Adrenal gland (tissue), 12 donors: ENCODE data around the gene TPK1. TPM values are rescaled to one million over a fixed set of nuclear protein-coding genes. Genes with fewer than 3 reads are reported as not detected.

Experiments
- DNase-seq, 7 donors: peaks; one replicate each; pipeline ENCODE4 v3.0.0-alpha.2; 2019 to 2020
- H3K27ac ChIP-seq, 5 donors: fragments of 200-600 bp; sonication (generic) in 4 of 5; 1 replicate in 3 of 5; 2 replicates in 2 of 5; pipeline versions ENCODE4 v1.5.1 to v1.8.0; 2016 to 2020; ENCODE audit warnings: mild to moderate bottlenecking in 1 of 5
- H3K27me3 ChIP-seq: fragments of 200-600 bp; 2 replicates; pipeline ENCODE4 v1.8.0; 2021
- H3K36me3 ChIP-seq, 2 donors: fragments of 200-600 bp; replicated peaks in 1 of 2; 1 replicate in 1 of 2; 2 replicates in 1 of 2; pipeline versions ENCODE4 v1.5.1 to v1.8.0; 2018 to 2022
- H3K4me1 ChIP-seq, 2 donors: fragments of 200-600 bp; replicated peaks in 1 of 2; 1 replicate in 1 of 2; 2 replicates in 1 of 2; pipeline versions ENCODE4 v1.5.1 to v1.8.0; 2018 to 2021
- H3K4me3 ChIP-seq, 4 donors: fragments of 200-600 bp; sonication (generic) in 3 of 4; one replicate each; pipeline ENCODE4 v1.5.1; 2016 to 2018
- H3K9me3 ChIP-seq, 3 donors: fragments of 200-600 bp; sonication (generic) in 1 of 3; replicated peaks in 1 of 3; 1 replicate in 2 of 3; 2 replicates in 1 of 3; pipeline versions ENCODE4 v1.5.1 to v1.8.0; 2016 to 2021
- CTCF ChIP-seq, 6 experiments: fragments of 450-650 bp in 4 of 6; fragments of 200-600 bp in 2 of 6; sonication (generic) in 1 of 6; IDR thresholded peaks; 1 replicate in 5 of 6; 2 replicates in 1 of 6; pipeline versions ENCODE4 v1.5.1 to v1.8.0; 2016 to 2021; ENCODE audit warnings: antibody characterized with exemption in 6 of 6, mild to moderate bottlenecking in 2 of 6, moderate library complexity in 1 of 6
- POLR2A ChIP-seq, 2 donors: fragments of 450-650 bp; IDR thresholded peaks; one replicate each; pipeline ENCODE4 v1.6.1; 2017; ENCODE audit warnings: antibody characterized with exemption in 2 of 2, mild to moderate bottlenecking in 2 of 2, moderate library complexity in 1 of 2
- WGBS, 4 donors: extraction: QIAGEN DNeasy Blood & Tissue Kit in 2 of 4; methylation state at CpG; one replicate each; pipeline versions ENCODE4 v1.1.5 to v1.1.7; 2013 to 2017; 5-methylcytosine and 5-hydroxymethylcytosine counted together
- intact Hi-C, 2 donors: fragments of 100-400 bp; cut with DNase I; formaldehyde crosslinking; loops; one replicate each; pipeline versions ENCODE4 v1.14.1 to v1.15.0; 2022 to 2023
- polyA plus RNA-seq, 3 donors: library from polyadenylated mRNA; stranded (reverse); fragments of 200-250 nt in 2 of 3; fragments of 350-450 nt in 1 of 3; fragmentation: Illumina TruSeq in 1 of 3; extraction: RNeasy Lipid Tissue Mini Kit (QIAGEN cat#74804) in 1 of 3; gene quantifications; one replicate each; pipeline ENCODE4 v1.2.3, GENCODE V29; 2013 to 2014
- total RNA-seq, 9 donors: library from RNA; depleted of rRNA in 4 of 9; stranded (reverse); fragments of >200 nt in 4 of 9; fragments of 120-200 nt in 1 of 9; fragmentation: NEBNext Ultra II Directional in 1 of 9; extraction: Animal tissue kit (Norgen Biotek cat#: 25700) in 1 of 9; gene quantifications; one replicate each; pipeline versions ENCODE4 v1.1.0 to v1.2.4, GENCODE V29; 2013 to 2023
- donor health status: healthy with polysubstance abuse.
- donor health status: Bipolar disorder and iron deficiency.
- donor health status: DM: yes; HTN: yes; CAD: no.
- donor health status: DM: no; HTN: no; CAD: no.
- donor health status: DM: no; HTN: no; CAD: no.
- donor health status: DM: yes; HTN: yes; CAD: no.

TPK1 gene
- total and polyA plus RNA-seq, 12 donors = 3.7 to 10.6 (median 9.6) TPM

- no peak for DNase-seq
- no peak overlapping the region for H3K4me3 ChIP-seq
- H3K27ac ChIP-seq = no peak overlapping the region
- TF ChIP-seq CTCF (IDR thresholded peaks at IDR 0.05) = no peak
- TF ChIP-seq POLR2A (IDR thresholded peaks at IDR 0.05) = no peak
- no peaks in the 10 kb centered on the region for H3K4me1 ChIP-seq
- H3K27me3 ChIP-seq = no peaks in the 10 kb centered on the region
- WGBS, 4 donors = 62 to 68% (median 65%) methylated on average over 3 of the region's 3 CpGs
- intact Hi-C loops = no loop called here
- no peaks in the 10 kb centered on the region for H3K9me3 ChIP-seq
- no peaks in the 10 kb centered on the region for H3K36me3 ChIP-seq
These were observed 23.9 kb upstream of the TPK1 start for GRCh38 chr7:144859739-144860138.

GRCh38 chr7:144857463-144857862 is 21.6 kb upstream of the TPK1 start:
- Histone ChIP-seq H3K9me3 (no peaks in the 10 kb centered on the region), H3K27ac (no peak overlapping the region), H3K4me3 (no peak overlapping the region), H3K27me3 (peaks cover 5% of the 10 kb centered on the region), H3K36me3 (no peaks in the 10 kb centered on the region), H3K4me1 (no peaks in the 10 kb centered on the region)
- intact Hi-C loops = no loop called here
- no peak for DNase-seq
- TF ChIP-seq CTCF (IDR thresholded peaks at IDR 0.05) = no peak
- TF ChIP-seq POLR2A (IDR thresholded peaks at IDR 0.05) = no peak
- 52 to 69% (median 60%) methylated on average over 1 of the region's 1 CpG for WGBS, 4 donors

GRCh38 chr7:144854839-144855424 is 19.1 kb upstream of the TPK1 start:
- no peak overlapping the region for H3K27ac ChIP-seq
- no peak for DNase-seq
- WGBS, 4 donors = 40 to 50% (median 41%) methylated on average over 3 of the region's 3 CpGs

GRCh38 chr7:144853542-144853941 is 17.7 kb upstream of the TPK1 start:
- 68 to 78% (median 72%) methylated on average over 8 of the region's 8 CpGs for WGBS, 4 donors
- TF ChIP-seq POLR2A (IDR thresholded peaks at IDR 0.05) (no peak), CTCF (IDR thresholded peaks at IDR 0.05) (no peak)
- no peak overlapping the region for H3K4me3 ChIP-seq

More at GRCh38 chr7:144854839-144855424, 19.1 kb upstream of the TPK1 start:
- Histone ChIP-seq H3K4me1 (no peaks in the 10 kb centered on the region), H3K36me3 (no peaks in the 10 kb centered on the region), H3K4me3 (no peak overlapping the region), H3K27me3 (peaks cover 6% of the 10 kb centered on the region), H3K9me3 (no peaks in the 10 kb centered on the region)
- TF ChIP-seq POLR2A (IDR thresholded peaks at IDR 0.05) (no peak), CTCF (IDR thresholded peaks at IDR 0.05) (peak; percentile 20 to 56 (median 37))
- intact Hi-C loops = no loop called here

More at GRCh38 chr7:144853542-144853941, 17.7 kb upstream of the TPK1 start:
- intact Hi-C loops = no loop called here
- no peaks in the 10 kb centered on the region for H3K9me3 ChIP-seq
- H3K27ac ChIP-seq = no peak overlapping the region
- no peaks in the 10 kb centered on the region for H3K36me3 ChIP-seq
- DNase-seq = no peak
- no peaks in the 10 kb centered on the region for H3K4me1 ChIP-seq
- H3K27me3 ChIP-seq = peaks cover 6% of the 10 kb centered on the region
